OCI-LY1 (cell line): ENCODE results near the gene TCTN2.

Experiments used
- H2AFZ ChIP-seq: fragments of 200-600 bp; sonication (generic), shearing (Covaris generic); 2 replicates; pipeline ENCODE4 v1.6.0; 2014; ENCODE audit warnings: antibody characterized with exemption, mild to moderate bottlenecking, low read length
- H3F3A ChIP-seq: fragments of 200-600 bp; sonication (generic), shearing (Covaris generic); 2 replicates; pipeline ENCODE4 v1.6.0; 2014; ENCODE audit warnings: mild to moderate bottlenecking, antibody characterized with exemption, low read length, moderate library complexity; ENCODE audit not compliant: insufficient read depth
- H3K27ac ChIP-seq: fragments of 200-600 bp; sonication (generic); 2 replicates; pipeline ENCODE4 v1.5.1; 2014; ENCODE audit warnings: low read length, mixed run types, mild to moderate bottlenecking, low read depth; ENCODE audit not compliant: poor library complexity, severe bottlenecking
- H3K27me3 ChIP-seq: fragments of 200-600 bp; sonication (generic); 2 replicates; pipeline ENCODE4 v1.6.0; 2014; ENCODE audit warnings: antibody characterized with exemption, mild to moderate bottlenecking, low read length, moderate library complexity; ENCODE audit not compliant: insufficient read depth
- H3K36me3 ChIP-seq: fragments of 200-600 bp; sonication (generic); 2 replicates; pipeline ENCODE4 v1.6.1; 2014; ENCODE audit warnings: mild to moderate bottlenecking, antibody characterized with exemption, low read length, moderate library complexity, mixed read lengths; ENCODE audit not compliant: insufficient read depth
- H3K4me1 ChIP-seq: fragments of 200-600 bp; sonication (generic); 2 replicates; pipeline ENCODE4 v1.5.1; 2014; ENCODE audit warnings: mild to moderate bottlenecking, low read length, moderate library complexity; ENCODE audit not compliant: insufficient read depth, severe bottlenecking
- H3K4me2 ChIP-seq: fragments of 200-600 bp; sonication (generic), shearing (Covaris generic); 2 replicates; pipeline ENCODE4 v1.6.1; 2014; ENCODE audit warnings: low read length
- H3K4me3 ChIP-seq: fragments of 200-600 bp; sonication (generic); 2 replicates; pipeline ENCODE4 v1.5.1; 2014; ENCODE audit warnings: low read length, low read depth, mild to moderate bottlenecking, mixed read lengths; ENCODE audit not compliant: poor library complexity, severe bottlenecking
- H3K79me2 ChIP-seq: fragments of 200-600 bp; shearing (Covaris generic); 2 replicates; pipeline ENCODE4 v1.6.1; 2016; ENCODE audit warnings: mixed run types, low read length, mixed read lengths; ENCODE audit not compliant: insufficient read depth
- H3K9ac ChIP-seq: fragments of 200-600 bp; sonication (generic), shearing (Covaris generic); 2 replicates; pipeline ENCODE4 v1.6.1; 2014; ENCODE audit warnings: mild to moderate bottlenecking, low read length, mixed read lengths
- H3K9me2 ChIP-seq: fragments of 200-600 bp; sonication (generic), shearing (Covaris generic); 2 replicates; pipeline ENCODE4 v1.6.1; 2014; ENCODE audit warnings: low read depth, mild to moderate bottlenecking, low read length, mixed read lengths
- H3K9me3 ChIP-seq: fragments of 200-600 bp; shearing (Covaris generic); 2 replicates; pipeline ENCODE4 v1.6.1; 2014; ENCODE audit warnings: low read length, mixed read lengths
- H4K20me1 ChIP-seq: fragments of 200-600 bp; sonication (generic), shearing (Covaris generic); 2 replicates; pipeline ENCODE4 v1.6.0; 2016; ENCODE audit warnings: mild to moderate bottlenecking, low read length; ENCODE audit not compliant: insufficient read depth
- EZH2 ChIP-seq: fragments of 200-600 bp; sonication (generic), shearing (Covaris generic); IDR thresholded peaks from 2 replicates; pipeline ENCODE4 v1.8.0; 2017; ENCODE audit warnings: borderline replicate concordance, mixed run types, mild to moderate bottlenecking, antibody characterized with exemption, low read length, moderate library complexity, mixed read lengths
- TF ChIP-seq, protein P1 (sequence below): fragments of 200-600 bp; sonication (generic), shearing (Covaris generic); IDR thresholded peaks from 2 replicates; pipeline ENCODE4 v1.5.1; 2017; ENCODE audit warnings: mild to moderate bottlenecking, antibody characterized with exemption, low read length, moderate library complexity, mixed read lengths

The TCTN2 gene

GRCh38 chr12:123690191-123690840, 19.4 kb downstream of the TCTN2 start:
- Histone ChIP-seq H4K20me1 (no peaks in the 10 kb centered on the region), H3K4me3 (no peak overlapping the region), H2AFZ (no peak overlapping the region), H3K4me1 (no peaks in the 10 kb centered on the region), H3K36me3 (no peaks in the 10 kb centered on the region), H3K9me2 (no peaks in the 10 kb centered on the region), H3K79me2 (no peaks in the 10 kb centered on the region), H3F3A (no peaks in the 10 kb centered on the region; the same call in 1 of the 2 replicates), H3K9ac (no peak overlapping the region), H3K9me3 (no peaks in the 10 kb centered on the region), H3K27me3 (no peaks in the 10 kb centered on the region), H3K4me2 (no peak overlapping the region), H3K27ac (no peak overlapping the region)
- no peak for TF ChIP-seq EZH2
- TF ChIP-seq, protein P1, sequence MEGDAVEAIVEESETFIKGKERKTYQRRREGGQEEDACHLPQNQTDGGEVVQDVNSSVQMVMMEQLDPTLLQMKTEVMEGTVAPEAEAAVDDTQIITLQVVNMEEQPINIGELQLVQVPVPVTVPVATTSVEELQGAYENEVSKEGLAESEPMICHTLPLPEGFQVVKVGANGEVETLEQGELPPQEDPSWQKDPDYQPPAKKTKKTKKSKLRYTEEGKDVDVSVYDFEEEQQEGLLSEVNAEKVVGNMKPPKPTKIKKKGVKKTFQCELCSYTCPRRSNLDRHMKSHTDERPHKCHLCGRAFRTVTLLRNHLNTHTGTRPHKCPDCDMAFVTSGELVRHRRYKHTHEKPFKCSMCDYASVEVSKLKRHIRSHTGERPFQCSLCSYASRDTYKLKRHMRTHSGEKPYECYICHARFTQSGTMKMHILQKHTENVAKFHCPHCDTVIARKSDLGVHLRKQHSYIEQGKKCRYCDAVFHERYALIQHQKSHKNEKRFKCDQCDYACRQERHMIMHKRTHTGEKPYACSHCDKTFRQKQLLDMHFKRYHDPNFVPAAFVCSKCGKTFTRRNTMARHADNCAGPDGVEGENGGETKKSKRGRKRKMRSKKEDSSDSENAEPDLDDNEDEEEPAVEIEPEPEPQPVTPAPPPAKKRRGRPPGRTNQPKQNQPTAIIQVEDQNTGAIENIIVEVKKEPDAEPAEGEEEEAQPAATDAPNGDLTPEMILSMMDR: no peak

- Histone ChIP-seq H3K36me3 (no peaks in the 10 kb centered on the region), H3K9ac (no peak overlapping the region), H3K4me1 (no peaks in the 10 kb centered on the region), H3K27ac (no peak overlapping the region), H3K9me2 (no peaks in the 10 kb centered on the region), H3K4me3 (no peak overlapping the region), H2AFZ (no peak overlapping the region), H3K79me2 (no peaks in the 10 kb centered on the region), H4K20me1 (no peaks in the 10 kb centered on the region), H3K9me3 (no peaks in the 10 kb centered on the region), H3K4me2 (no peak overlapping the region), H3F3A (no peaks in the 10 kb centered on the region), H3K27me3 (no peaks in the 10 kb centered on the region)
- TF ChIP-seq, protein P1: no peak
- TF ChIP-seq EZH2: no peak
Observed at GRCh38 chr12:123696207-123696606, 25.3 kb downstream of the TCTN2 start.

DNA sequence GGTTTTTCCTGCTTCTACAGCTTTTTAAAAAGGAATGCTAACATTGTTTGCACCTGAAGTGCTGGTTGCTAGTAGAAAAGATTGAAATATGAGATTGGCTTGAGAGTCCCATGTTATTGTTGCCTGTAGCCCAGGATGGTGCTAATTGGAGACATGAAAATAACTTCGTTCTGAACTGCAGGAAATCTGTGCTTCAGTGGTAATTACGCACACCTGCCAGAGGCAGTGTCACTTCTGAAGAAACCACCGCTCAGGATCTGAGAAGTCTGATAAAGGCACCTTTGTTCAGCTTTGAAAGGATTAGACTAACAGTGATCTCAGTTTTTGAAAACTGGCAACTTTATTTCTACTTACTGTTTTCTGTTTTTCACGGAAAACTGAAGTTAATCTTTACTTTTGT, 25.7 kb downstream of the TCTN2 start:
- no peak overlapping the region for H3K4me2 ChIP-seq
- H3K9me2 ChIP-seq: no peaks in the 10 kb centered on the region
- no peaks in the 10 kb centered on the region for H4K20me1 ChIP-seq
- no peaks in the 10 kb centered on the region for H3K27me3 ChIP-seq
- H3F3A ChIP-seq: no peaks in the 10 kb centered on the region
- H3K27ac ChIP-seq: no peak overlapping the region
- no peaks in the 10 kb centered on the region for H3K4me1 ChIP-seq
- TF ChIP-seq EZH2: no peak
- TF ChIP-seq, protein P1: no peak
- H3K79me2 ChIP-seq: no peaks in the 10 kb centered on the region
- H3K9me3 ChIP-seq: no peaks in the 10 kb centered on the region
- no peak overlapping the region for H2AFZ ChIP-seq
- no peaks in the 10 kb centered on the region for H3K36me3 ChIP-seq
- no peak overlapping the region for H3K9ac ChIP-seq
- H3K4me3 ChIP-seq: no peak overlapping the region
